IMR-90 (cell line): ENCODE data around the gene ASCL5. TPM values are rescaled to one million over a fixed set of nuclear protein-coding genes. Genes with fewer than 3 reads are reported as not detected.

Experiments
- ATAC-seq: fragments of 200-7000 bp; cut with Tn5 transposase; 2 replicates; pipeline ENCODE4 v1.9.1; 2020; ENCODE audit warnings: low read depth, mild to moderate bottlenecking, moderate library complexity
- BruUV-seq: library from RNA; stranded (reverse); fragments of 400-500 nt; replicated peaks from 2 replicates; lab custom pipeline; 2021; lab: Mats Ljungman, UMichigan
- CTCF ChIA-PET: fragments of 300-600 bp; formaldehyde crosslinking; extraction: SDS; loops from one replicate; lab custom pipeline; 2021; ENCODE audit warnings: antibody characterized with exemption; lab: Yijun Ruan, JAX
- POLR2A ChIA-PET: fragments of 300-600 bp; sonication (Branson Sonifier 250); formaldehyde crosslinking; loops from one replicate; lab custom pipeline; 2022; ENCODE audit warnings: antibody characterized with exemption; ENCODE audit not compliant: unreplicated experiment; lab: Charles Lee
- DNase-seq: peaks from one replicate; pipeline ENCODE4 v3.0.0; 2013
- H2AFZ ChIP-seq: replicated peaks from 2 replicates; pipeline ENCODE3; 2013; ENCODE audit warnings: low read length, mild to moderate bottlenecking; ENCODE audit not compliant: poor library complexity
- H2AK5ac ChIP-seq: 2 replicates; pipeline ENCODE4 v1.6.1; 2013; ENCODE audit warnings: low read depth, low read length, inconsistent platforms
- H2AK9ac ChIP-seq: replicated peaks from 2 replicates; pipeline ENCODE3; 2013; ENCODE audit warnings: mild to moderate bottlenecking, low read depth, low read length, moderate library complexity; ENCODE audit not compliant: poor library complexity
- H2BK120ac ChIP-seq: 2 replicates; pipeline ENCODE4 v1.6.1; 2013; ENCODE audit warnings: low read depth, low read length, inconsistent platforms
- H2BK15ac ChIP-seq: 3 replicates; pipeline ENCODE4 v1.6.1; 2013; ENCODE audit warnings: low read depth, low read length, inconsistent platforms
- H2BK20ac ChIP-seq: 2 replicates; pipeline ENCODE4 v1.6.1; 2013; ENCODE audit warnings: low read depth, mild to moderate bottlenecking, inconsistent platforms, low read length, moderate library complexity
- H2BK5ac ChIP-seq: 2 replicates; pipeline ENCODE4 v1.6.1; 2013; ENCODE audit warnings: mild to moderate bottlenecking, low read depth, low read length, inconsistent platforms; ENCODE audit not compliant: poor library complexity, severe bottlenecking
- H3K14ac ChIP-seq: replicated peaks from 2 replicates; pipeline ENCODE4 v1.6.1; 2013; ENCODE audit warnings: low read depth, low read length, inconsistent platforms
- H3K18ac ChIP-seq: 2 replicates; pipeline ENCODE4 v1.6.1; 2013; ENCODE audit warnings: low read depth, low read length, control low read depth
- H3K23ac ChIP-seq: 2 replicates; pipeline ENCODE4 v1.6.1; 2013; ENCODE audit warnings: low read depth, low read length, inconsistent platforms
- H3K27ac ChIP-seq: 2 replicates; pipeline ENCODE4 v1.5.1; 2013; ENCODE audit warnings: mild to moderate bottlenecking, control low read depth, low read length; ENCODE audit not compliant: insufficient read depth
- H3K27me3 ChIP-seq: 2 replicates; pipeline ENCODE4 v1.6.1; 2013; ENCODE audit warnings: low read length; ENCODE audit not compliant: control insufficient read depth, insufficient read depth
- H3K36me3 ChIP-seq: 2 replicates; pipeline ENCODE4 v1.6.1; 2013; ENCODE audit warnings: low read length, mixed read lengths; ENCODE audit not compliant: control insufficient read depth, insufficient read depth
- H3K4ac ChIP-seq: 2 replicates; pipeline ENCODE4 v1.6.1; 2013; ENCODE audit warnings: low read depth, low read length, inconsistent platforms
- H3K4me1 ChIP-seq: 2 replicates; pipeline ENCODE4 v1.6.1; 2013; ENCODE audit warnings: low read length, mixed read lengths; ENCODE audit not compliant: control insufficient read depth, insufficient read depth
- H3K4me2 ChIP-seq: 2 replicates; pipeline ENCODE4 v1.6.1; 2013; ENCODE audit warnings: low read depth, mild to moderate bottlenecking, control low read depth, low read length, moderate library complexity
- H3K4me3 ChIP-seq: 2 replicates; pipeline ENCODE4 v1.5.1; 2013; ENCODE audit warnings: low read depth, mild to moderate bottlenecking, control low read depth, low read length, moderate library complexity; ENCODE audit not compliant: insufficient read depth
- H3K56ac ChIP-seq: 2 replicates; pipeline ENCODE4 v1.6.1; 2013; ENCODE audit warnings: low read length, inconsistent platforms; ENCODE audit not compliant: insufficient read depth; ENCODE audit errors: extremely low read depth
- H3K79me1 ChIP-seq, 2 experiments: 2 replicates each; pipeline ENCODE4 v1.6.1; 2013; ENCODE audit warnings: low read length in 2 of 2, inconsistent platforms in 1 of 2, low read depth in 1 of 2
- H3K9ac ChIP-seq: 2 replicates; pipeline ENCODE4 v1.6.1; 2013; ENCODE audit warnings: low read depth, low read length, control low read depth
- H3K9me1 ChIP-seq: 2 replicates; pipeline ENCODE4 v1.6.1; 2013; ENCODE audit warnings: low read length, inconsistent platforms; ENCODE audit not compliant: insufficient read depth
- H3K9me3 ChIP-seq: 2 replicates; pipeline ENCODE4 v1.6.1; 2013; ENCODE audit warnings: low read length; ENCODE audit not compliant: control insufficient read depth, insufficient read depth
- H4K20me1 ChIP-seq: 2 replicates; pipeline ENCODE4 v1.6.1; 2013; ENCODE audit warnings: low read length, inconsistent platforms; ENCODE audit not compliant: insufficient read depth
- H4K5ac ChIP-seq: 2 replicates; pipeline ENCODE4 v1.6.1; 2013; ENCODE audit warnings: mild to moderate bottlenecking, low read depth, low read length, control low read depth
- H4K8ac ChIP-seq, 2 experiments: 2 replicates each; pipeline ENCODE4 v1.6.1; 2013; ENCODE audit warnings: low read depth in 2 of 2, low read length in 2 of 2, control low read depth in 1 of 2, inconsistent platforms in 1 of 2
- H4K91ac ChIP-seq: 2 replicates; pipeline ENCODE4 v1.6.1; 2013; ENCODE audit warnings: low read depth, low read length, inconsistent platforms; ENCODE audit not compliant: insufficient read depth
- NFE2L2 ChIP-seq: fragments of 150-350 bp; IDR thresholded peaks from 2 replicates; pipeline ENCODE4 v1.6.1; 2016; ENCODE audit warnings: low read depth, mild to moderate bottlenecking, low read length
- RAD21 ChIP-seq: IDR thresholded peaks from 2 replicates; pipeline ENCODE4 v1.6.1; 2012; ENCODE audit warnings: low read length, improper control_type of control experiment
- RFX5 ChIP-seq: IDR thresholded peaks from 2 replicates; pipeline ENCODE4 v1.8.0; 2012; ENCODE audit warnings: low read depth, mild to moderate bottlenecking, low read length, moderate library complexity
- WGBS, 2 experiments: methylation state at CpG; one replicate each; pipeline versions ENCODE4 v1.1.5 to v1.1.7; 2013; ENCODE audit warnings: missing lambda C conversion rate in 2 of 2; ENCODE audit not compliant: insufficient read length in 1 of 2; ENCODE audit errors: extremely low coverage in 2 of 2; 5-methylcytosine and 5-hydroxymethylcytosine counted together
- dilution Hi-C: fragments of 300-500 bp; cut with HindIII; formaldehyde crosslinking; loops from one replicate; pipeline ENCODE4 v1.14.3; 2018; ENCODE audit warnings: low sequenced_read_pairs; ENCODE audit not compliant: unreplicated experiment
- in situ Hi-C: fragments of 300-500 bp; cut with MboI; formaldehyde crosslinking; loops from 3 replicates; pipeline ENCODE4 v1.14.3; 2019; ENCODE audit warnings: low sequenced_read_pairs, inconsistent platforms, mixed read lengths
- intact Hi-C: fragments of 100-400 bp; cut with micrococcal nuclease; formaldehyde crosslinking; loops from 2 replicates; pipeline ENCODE4 v1.10.0; 2022
- polyA plus RNA-seq, 3 experiments: library from polyadenylated mRNA; depleted of rRNA; stranded (reverse); fragments of >200 nt; gene quantifications; 2 replicates each; pipeline ENCODE4 v1.2.3, GENCODE V29; 2012; ENCODE audit warnings: low replicate concordance in 1 of 3
- total RNA-seq: library from RNA; depleted of rRNA; stranded (reverse); fragments of >200 nt; gene quantifications from 2 replicates; pipeline ENCODE4 v1.2.3, GENCODE V29; 2012

The ASCL5 gene
- total and polyA plus RNA-seq, 2 of the 4 experiments (the other 2 are of a cell fraction): not detected

- Histone ChIP-seq H3K4ac (no peak overlapping the region), H3K4me3 (no peak overlapping the region), H3K9me1 (no peaks in the 10 kb centered on the region), H3K9ac (no peak overlapping the region), H3K79me1 (no peaks in the 10 kb centered on the region), H3K27ac (no peak overlapping the region), H3K36me3 (no peaks in the 10 kb centered on the region), H2AK9ac (no peak overlapping the region), H2BK5ac (no peak overlapping the region), H3K4me2 (no peak overlapping the region), H3K14ac (no peak overlapping the region), H2AFZ (no peak overlapping the region), H3K18ac (no peak overlapping the region), H3K56ac (no peak overlapping the region), H2BK20ac (no peak overlapping the region), H3K23ac (no peak overlapping the region), H2AK5ac (no peak overlapping the region), H3K4me1 (no peaks in the 10 kb centered on the region), H2BK120ac (no peak overlapping the region), H3K27me3 (peaks cover 79% of the 10 kb centered on the region), H4K8ac (no peak overlapping the region), H3K9me3 (no peaks in the 10 kb centered on the region), H2BK15ac (no peak overlapping the region), H4K20me1 (no peaks in the 10 kb centered on the region), H4K91ac (no peak overlapping the region), H4K5ac (no peak overlapping the region)
- dilution Hi-C loops: no loop called here
- DNase-seq (no peak), ATAC-seq (no peak)
- no CpG with 5 or more reads among the region's 12 CpGs for WGBS, 2 experiments
- ChIA-PET POLR2A (no interaction called here), CTCF (interaction anchor here (0.6 kb wide), 1 partner anchor 43 kb away, joined by 3 read pairs; no protein-coding TSS in a partner anchor)
- in situ Hi-C loops: no loop called here
- TF ChIP-seq NFE2L2 (no peak), RAD21 (no peak), RFX5 (no peak)
- intact Hi-C loops: no loop called here
- BruUV-seq: no TSS peak
These were observed 26.6 kb downstream of the ASCL5 start for GRCh38 chr1:201100169-201100930.
